GM12878 (cell line): ENCODE measurements around the gene KLHDC2. TPM values are rescaled to one million over a fixed set of nuclear protein-coding genes. Genes with fewer than 3 reads are reported as not detected.

Experiments
- ATAC-seq: fragments of 200-7000 bp; cut with Tn5 transposase; 3 replicates; pipeline ENCODE4 v1.9.1; 2020; ENCODE audit warnings: mild to moderate bottlenecking, moderate library complexity
- BruUV-seq: library from RNA; stranded (reverse); fragments of 400-500 nt; replicated peaks from 2 replicates; lab custom pipeline; 2021; lab: Mats Ljungman, UMichigan
- CTCF ChIA-PET: fragments of 300-600 bp; sonication (Branson Sonifier 250); formaldehyde crosslinking; extraction: SDS; loops from one replicate; lab custom pipeline; 2021; ENCODE audit warnings: inconsistent platforms; lab: Yijun Ruan, JAX
- POLR2A ChIA-PET: fragments of 350-600 bp; formaldehyde crosslinking; extraction: SDS; loops from one replicate; lab custom pipeline; 2021; ENCODE audit warnings: inconsistent platforms; lab: Charles Lee
- RAD21 ChIA-PET: fragments of 300-600 bp; sonication (Branson Sonifier 250); formaldehyde crosslinking; loops from one replicate; lab custom pipeline; 2023; ENCODE audit warnings: antibody characterized with exemption; ENCODE audit not compliant: unreplicated experiment; lab: Charles Lee
- SMC1A ChIA-PET: fragments of 300-600 bp; sonication (Branson Sonifier 250); formaldehyde crosslinking; loops from one replicate; lab custom pipeline; 2023; ENCODE audit not compliant: unreplicated experiment, uncharacterized antibody; lab: Charles Lee
- DNase-seq: peaks from one replicate; pipeline ENCODE4 v3.0.0-alpha.2; 2011; ENCODE audit warnings: low read depth, low spot score
- FAIRE-seq: peaks from 3 replicates; lab custom pipeline; 2011; peaks lifted over from hg19 to GRCh38; lab: Jason Lieb, UNC
- H2AFZ ChIP-seq: 2 replicates; pipeline ENCODE4 v1.6.0; 2011; ENCODE audit warnings: low read depth, low read length, control low read depth; ENCODE audit not compliant: control insufficient read depth
- H3K27ac ChIP-seq: 2 replicates; pipeline ENCODE4 v1.5.1; 2011; ENCODE audit warnings: control low read depth; ENCODE audit not compliant: control insufficient read depth, insufficient read depth
- H3K27me3 ChIP-seq, 2 experiments: replicated peaks in 1 of 2; 2 replicates each; pipeline versions ENCODE4 v1.6.0 to v1.6.1; 2011; ENCODE audit warnings: low read length in 1 of 2; ENCODE audit not compliant: control insufficient read depth in 2 of 2, insufficient read depth in 2 of 2
- H3K36me3 ChIP-seq, 2 experiments: 2 replicates each; pipeline ENCODE4 v1.5.1; 2011; ENCODE audit warnings: low read length in 1 of 2; ENCODE audit not compliant: control insufficient read depth in 2 of 2, insufficient read depth in 2 of 2
- H3K4me1 ChIP-seq: 2 replicates; pipeline ENCODE4 v1.6.1; 2011; ENCODE audit warnings: mild to moderate bottlenecking, low read length, moderate library complexity, mixed read lengths; ENCODE audit not compliant: control insufficient read depth, insufficient read depth
- H3K4me2 ChIP-seq: 2 replicates; pipeline ENCODE4 v1.6.0; 2011; ENCODE audit warnings: control low read depth; ENCODE audit not compliant: control insufficient read depth, insufficient read depth
- H3K4me3 ChIP-seq: fragments of 200-600 bp; sonication (generic); 2 replicates; pipeline ENCODE4 v1.5.1; 2016
- H3K79me2 ChIP-seq: 2 replicates; pipeline ENCODE4 v1.6.0; 2011; ENCODE audit warnings: low read length; ENCODE audit not compliant: control insufficient read depth, insufficient read depth
- H3K9ac ChIP-seq: 2 replicates; pipeline ENCODE4 v1.8.0; 2011; ENCODE audit warnings: low read length, control low read depth, mixed read lengths; ENCODE audit not compliant: control insufficient read depth, insufficient read depth
- H3K9me3 ChIP-seq: replicated peaks from 3 replicates; pipeline ENCODE4 v1.5.1; 2011; ENCODE audit warnings: mild to moderate bottlenecking, low read length; ENCODE audit not compliant: control insufficient read depth, insufficient read depth
- H4K20me1 ChIP-seq: 2 replicates; pipeline ENCODE4 v1.6.0; 2011; ENCODE audit not compliant: control insufficient read depth, insufficient read depth
- BCLAF1 ChIP-seq: fragments of 450-650 bp; IDR thresholded peaks from 2 replicates; pipeline ENCODE4 v1.6.1; 2017; ENCODE audit warnings: antibody characterized with exemption, mild to moderate bottlenecking, moderate library complexity
- CBX5 ChIP-seq: sonication (generic); IDR thresholded peaks from 2 replicates; pipeline ENCODE4 v1.6.1; 2016; ENCODE audit warnings: low read depth, moderate library complexity, mild to moderate bottlenecking, inconsistent platforms
- E2F8 ChIP-seq: fragments of 450-650 bp; IDR thresholded peaks from 2 replicates; pipeline ENCODE4 v1.6.1; 2018; ENCODE audit warnings: mild to moderate bottlenecking, low read depth, moderate library complexity; ENCODE audit not compliant: partially characterized antibody
- HDAC2 ChIP-seq: fragments of 200-600 bp; sonication (generic); IDR thresholded peaks from 2 replicates; pipeline ENCODE4 v1.6.1; 2017
- JUND ChIP-seq: IDR thresholded peaks from 2 replicates; pipeline ENCODE4 v1.6.1; 2012; ENCODE audit warnings: low read depth, mild to moderate bottlenecking, low read length, improper control_type of control experiment, moderate library complexity
- MAX ChIP-seq: IDR thresholded peaks from 2 replicates; pipeline ENCODE4 v1.6.1; 2012; ENCODE audit warnings: low read depth, low read length, improper control_type of control experiment
- NFYA ChIP-seq: IDR thresholded peaks from 2 replicates; pipeline ENCODE4 v1.6.1; 2011; ENCODE audit warnings: low read depth, mild to moderate bottlenecking, low read length, improper control_type of control experiment, borderline replicate concordance
- RB1 ChIP-seq: fragments of 450-650 bp; formaldehyde crosslinking; IDR thresholded peaks from 2 replicates; pipeline ENCODE4 v1.6.1; 2017; ENCODE audit warnings: mild to moderate bottlenecking, borderline replicate concordance
- RELA ChIP-seq: fragments of 450-650 bp; IDR thresholded peaks from 2 replicates; pipeline ENCODE4 v1.8.0; 2014; ENCODE audit warnings: borderline replicate concordance; ENCODE audit not compliant: partially characterized antibody
- STAT1 ChIP-seq: fragments of 450-650 bp; conservative IDR thresholded peaks from 2 replicates; pipeline ENCODE4 v1.6.1; 2014; ENCODE audit warnings: antibody characterized with exemption, mild to moderate bottlenecking
- WGBS: methylation state at CpG from one replicate; pipeline ENCODE4 v1.1.6; 2016; ENCODE audit warnings: low lambda C conversion rate; ENCODE audit not compliant: insufficient replicate concordance, insufficient coverage; ENCODE audit errors: missing lambda C conversion rate; 5-methylcytosine and 5-hydroxymethylcytosine counted together
- in situ Hi-C: fragments of 300-500 bp; cut with MboI; formaldehyde crosslinking; loops from 9 replicates; pipeline ENCODE4 v1.14.3; 2018; ENCODE audit warnings: mixed read lengths
- intact Hi-C: fragments of 100-400 bp; cut with micrococcal nuclease; formaldehyde crosslinking; loops from one replicate; pipeline ENCODE4 v1.14.2; 2022; ENCODE audit not compliant: unreplicated experiment
- polyA plus RNA-seq, 11 experiments: library from polyadenylated mRNA; depleted of rRNA in 4 of 11; unstranded in 6 of 11; stranded (reverse) in 5 of 11; fragments of >200 nt; fragmentation: Nextera tagmentation in 4 of 11; fragmentation: Illumina TruSeq in 1 of 11; extraction: Ambion mirVana in 4 of 11; extraction: Trizol in 1 of 11; gene quantifications; 1 replicate in 1 of 11; 2 replicates in 10 of 11; pipeline versions ENCODE4 v1.2.1 to v1.2.3, GENCODE V29; 2011 to 2016; ENCODE audit warnings: inconsistent platforms in 2 of 11, missing spikeins in 2 of 11, low read depth in 1 of 11
- total RNA-seq, 4 experiments: library from RNA; depleted of rRNA in 3 of 4; stranded (reverse); fragments of >200 nt in 3 of 4; fragmentation: Illumina TruSeq in 1 of 4; extraction: Trizol in 1 of 4; gene quantifications; 2 replicates each; pipeline versions ENCODE4 v1.2.1 to v1.2.3, GENCODE V29; 2013 to 2021

Gene KLHDC2
- total and polyA plus RNA-seq, 10 of the 15 experiments (the other 5 are each of a cell fraction or from before 2014, with no cell fraction given), result 6.0 to 45.0 (median 24.7) TPM

GRCh38 chr14:49732896-49733295, 35.1 kb upstream of the KLHDC2 start:
- RAD21 ChIA-PET, result no interaction called here
- no peak for DNase-seq
- no peaks in the 10 kb centered on the region for H3K79me2 ChIP-seq
- H3K4me1 ChIP-seq, result no peaks in the 10 kb centered on the region
- no peak overlapping the region for H2AFZ ChIP-seq
- H3K4me2 ChIP-seq, result no peak overlapping the region
- H4K20me1 ChIP-seq, result no peaks in the 10 kb centered on the region
- intact Hi-C loops (no loop called here), in situ Hi-C loops (no loop called here)
- H3K9me3 ChIP-seq, result no peaks in the 10 kb centered on the region
- CTCF ChIA-PET, result no interaction called here
- no peak for ATAC-seq
- SMC1A ChIA-PET, result no interaction called here
- H3K4me3 ChIP-seq, result no peak overlapping the region
- H3K27ac ChIP-seq, result no peak overlapping the region
- TF ChIP-seq JUND (no peak), HDAC2 (no peak), BCLAF1 (no peak)
- WGBS, result 67% methylated on average over 3 of the region's 3 CpGs
- FAIRE-seq, result no peak
- no TSS peak for BruUV-seq
- POLR2A ChIA-PET, result no interaction called here
- H3K36me3 ChIP-seq, result no peaks in the 10 kb centered on the region
- no peaks in the 10 kb centered on the region for H3K27me3 ChIP-seq
- H3K9ac ChIP-seq, result no peak overlapping the region

- in situ Hi-C loops, result no loop called here
- Histone ChIP-seq H3K9me3 (no peaks in the 10 kb centered on the region), H3K79me2 (no peaks in the 10 kb centered on the region), H3K4me2 (no peak overlapping the region), H3K27me3 (no peaks in the 10 kb centered on the region), H3K27ac (no peak overlapping the region), H2AFZ (no peak overlapping the region), H3K4me1 (no peaks in the 10 kb centered on the region), H3K36me3 (no peaks in the 10 kb centered on the region), H3K9ac (no peak overlapping the region), H3K4me3 (no peak overlapping the region), H4K20me1 (no peaks in the 10 kb centered on the region)
- intact Hi-C loops, result no loop called here
- SMC1A ChIA-PET, result no interaction called here
- no peak for FAIRE-seq
- DNase-seq, result no peak
- POLR2A ChIA-PET, result no interaction called here
- BruUV-seq, result no TSS peak
- no peak for ATAC-seq
- CTCF ChIA-PET, result no interaction called here
- RAD21 ChIA-PET, result interaction anchor here (0.6 kb wide), 1 partner anchor 48 kb away, joined by 3 read pairs; no protein-coding TSS in a partner anchor
- no peak for TF ChIP-seq RELA
- TF ChIP-seq CBX5, result no peak
- no peak for TF ChIP-seq STAT1
- no peak for TF ChIP-seq MAX
- no peak for TF ChIP-seq RB1
- no peak for TF ChIP-seq NFYA
- no peak for TF ChIP-seq JUND
- TF ChIP-seq E2F8, result no peak
Observed at GRCh38 chr14:49733836-49734235, 34.1 kb upstream of the KLHDC2 start.
